Endothelial cell of umbilical vein (primary cell): ENCODE results near the gene THG1L. TPM values are rescaled to one million over a fixed set of nuclear protein-coding genes. Genes with fewer than 3 reads are reported as not detected.

ENCODE experiments used
- BruUV-seq: library from RNA; stranded (reverse); fragments of 400-500 nt; replicated peaks from 2 replicates; lab custom pipeline; 2021; lab: Mats Ljungman, UMichigan
- CTCF ChIA-PET: fragments of 300-600, 350-600 bp; sonication (Branson Sonifier 250); formaldehyde crosslinking; loops from one replicate; lab custom pipeline; 2021; ENCODE audit warnings: antibody characterized with exemption, inconsistent platforms; lab: Charles Lee
- POLR2A ChIA-PET: fragments of 300-600, 350-600 bp; sonication (Branson Sonifier 250); formaldehyde crosslinking; loops from one replicate; lab custom pipeline; 2021; ENCODE audit warnings: antibody characterized with exemption, inconsistent platforms; lab: Charles Lee
- DNase-seq: peaks from one replicate; pipeline ENCODE4 v3.0.0-alpha.2; 2011; ENCODE audit warnings: low read depth, low spot score
- FAIRE-seq: peaks from 2 replicates; lab custom pipeline; 2011; peaks lifted over from hg19 to GRCh38; lab: Jason Lieb, UNC
- H2AFZ ChIP-seq: 2 replicates; pipeline ENCODE4 v1.6.0; 2012; ENCODE audit warnings: low read depth, low read length, control low read depth, inconsistent platforms
- H3K27ac ChIP-seq: 2 replicates; pipeline ENCODE4 v1.5.1; 2011; ENCODE audit warnings: low read depth, mild to moderate bottlenecking, control low read depth, low read length, moderate library complexity; ENCODE audit not compliant: insufficient read depth
- H3K27me3 ChIP-seq, 2 experiments: 2 replicates each; pipeline versions ENCODE4 v1.6.0 to v1.6.1; 2011; ENCODE audit warnings: low read length in 2 of 2, mixed read lengths in 1 of 2; ENCODE audit not compliant: control insufficient read depth in 2 of 2, insufficient read depth in 2 of 2
- H3K36me3 ChIP-seq, 2 experiments: 2 replicates in 1 of 2; 3 replicates in 1 of 2; pipeline ENCODE4 v1.5.1; 2011; ENCODE audit warnings: low read length in 2 of 2, mild to moderate bottlenecking in 1 of 2, moderate library complexity in 1 of 2; ENCODE audit not compliant: control insufficient read depth in 2 of 2, insufficient read depth in 2 of 2; ENCODE audit errors: extremely low read depth in 1 of 2
- H3K4me1 ChIP-seq: 3 replicates; pipeline ENCODE4 v1.5.1; 2011; ENCODE audit warnings: mild to moderate bottlenecking, low read length; ENCODE audit not compliant: control insufficient read depth, insufficient read depth; ENCODE audit errors: extremely low read depth
- H3K4me2 ChIP-seq: 2 replicates; pipeline ENCODE4 v1.6.1; 2011; ENCODE audit warnings: low read length, control low read depth, mixed read lengths; ENCODE audit not compliant: insufficient read depth
- H3K4me3 ChIP-seq, 3 experiments: fragments of 200-600 bp in 1 of 3; sonication (generic), shearing (Covaris generic) in 1 of 3; replicated peaks in 1 of 3; 2 replicates each; pipeline ENCODE4 v1.5.1; 2011 to 2016; ENCODE audit warnings: control low read depth in 3 of 3, low read length in 3 of 3, mild to moderate bottlenecking in 2 of 3, inconsistent platforms in 1 of 3, low read depth in 1 of 3, moderate library complexity in 1 of 3; ENCODE audit not compliant: insufficient read depth in 1 of 3
- H3K79me2 ChIP-seq: 2 replicates; pipeline ENCODE4 v1.6.0; 2012; ENCODE audit warnings: low read length, inconsistent platforms; ENCODE audit not compliant: control insufficient read depth, insufficient read depth
- H3K9ac ChIP-seq: replicated peaks from 2 replicates; pipeline ENCODE3; 2011; ENCODE audit warnings: low read length, control low read depth; ENCODE audit not compliant: insufficient read depth; ENCODE audit errors: extremely low read depth
- H3K9me1 ChIP-seq: replicated peaks from 3 replicates; pipeline ENCODE4 v1.6.0; 2011; ENCODE audit warnings: mild to moderate bottlenecking, low read length; ENCODE audit not compliant: control insufficient read depth, insufficient read depth; ENCODE audit errors: extremely low read depth
- H3K9me3 ChIP-seq: replicated peaks from 2 replicates; pipeline ENCODE4 v1.5.1; 2012; ENCODE audit warnings: low read length, inconsistent platforms; ENCODE audit not compliant: control insufficient read depth, insufficient read depth
- H4K20me1 ChIP-seq: replicated peaks from 2 replicates; pipeline ENCODE3; 2011; ENCODE audit warnings: mild to moderate bottlenecking, low read length; ENCODE audit not compliant: control insufficient read depth, insufficient read depth; ENCODE audit errors: extremely low read depth
- CTCF ChIP-seq, 2 donors: IDR thresholded peaks; 1 replicate in 1 of 2; 2 replicates in 1 of 2; pipeline ENCODE4 v1.5.1; 2011; ENCODE audit warnings: low read length in 2 of 2, mild to moderate bottlenecking in 2 of 2, moderate library complexity in 2 of 2, control low read depth in 1 of 2, inconsistent platforms in 1 of 2, low read depth in 1 of 2; ENCODE audit not compliant: insufficient read depth in 1 of 2; ENCODE audit errors: extremely low read depth in 1 of 2
- EZH2 ChIP-seq: IDR thresholded peaks from 2 replicates; pipeline ENCODE4 v1.6.1; 2012; ENCODE audit warnings: borderline replicate concordance, low read depth, mild to moderate bottlenecking, moderate library complexity, low read length, inconsistent platforms; ENCODE audit not compliant: severe bottlenecking
- FOS ChIP-seq: IDR thresholded peaks from 2 replicates; pipeline ENCODE4 v1.6.1; 2011; ENCODE audit warnings: mild to moderate bottlenecking, low read length, moderate library complexity, borderline replicate concordance; ENCODE audit not compliant: insufficient read depth
- GATA2 ChIP-seq: IDR thresholded peaks from 2 replicates; pipeline ENCODE4 v1.7.0; 2011; ENCODE audit warnings: low read depth, mild to moderate bottlenecking, moderate library complexity, mixed read lengths, low read length; ENCODE audit not compliant: insufficient read length, insufficient read depth
- JUN ChIP-seq: IDR thresholded peaks from 2 replicates; pipeline ENCODE4 v1.6.1; 2011; ENCODE audit warnings: borderline replicate concordance, low read depth; ENCODE audit not compliant: insufficient read length, insufficient read depth
- MAX ChIP-seq: IDR thresholded peaks from 2 replicates; pipeline ENCODE4 v1.6.1; 2011; ENCODE audit not compliant: insufficient read depth, insufficient read length
- MYC ChIP-seq: IDR thresholded peaks from one replicate; pipeline ENCODE4 v1.6.1; 2011; ENCODE audit warnings: mild to moderate bottlenecking, low read depth, low read length
- POLR2A ChIP-seq: IDR thresholded peaks from 2 replicates; pipeline ENCODE4 v1.6.1; 2012; ENCODE audit warnings: low read depth, mild to moderate bottlenecking, control low read depth, low read length
- dilution Hi-C: fragments of 300-500 bp; cut with MboI; formaldehyde crosslinking; loops from one replicate; pipeline ENCODE4 v1.15.0; 2019; ENCODE audit warnings: low sequenced_read_pairs; ENCODE audit not compliant: extremely low pct_ligation_motif_present
- intact Hi-C: fragments of 100-400 bp; cut with micrococcal nuclease; formaldehyde crosslinking; loops from one replicate; pipeline ENCODE4 v1.10.0; 2022
- polyA plus RNA-seq, 4 experiments: library from polyadenylated mRNA; depleted of rRNA in 3 of 4; stranded (reverse) in 3 of 4; unstranded in 1 of 4; fragments of >200 nt; gene quantifications; 2 replicates each; pipeline versions ENCODE4 v1.2.1 to v1.2.3, GENCODE V29; 2011 to 2012; ENCODE audit warnings: missing spikeins in 1 of 4
- total RNA-seq: library from RNA; stranded (reverse); gene quantifications from 2 replicates; pipeline ENCODE4 v1.2.3, GENCODE V29; 2021

Gene THG1L
- total and polyA plus RNA-seq, 2 donors (not counting 3 experiments of a cell fraction or from before 2014, with no cell fraction given) = 4.4 to 7.6 TPM

- ChIA-PET POLR2A (no interaction called here), CTCF (no interaction called here)
- H3K4me3 ChIP-seq = no peak overlapping the region
- no peaks in the 10 kb centered on the region for H3K79me2 ChIP-seq
- no peaks in the 10 kb centered on the region for H3K36me3 ChIP-seq
- no peaks in the 10 kb centered on the region for H4K20me1 ChIP-seq
- no peaks in the 10 kb centered on the region for H3K9me1 ChIP-seq
- FAIRE-seq = peak; percentile 15
- H3K27me3 ChIP-seq = peaks cover 0 to 4% of the 10 kb centered on the region in 2 experiments
- TF ChIP-seq MYC = no peak
- TF ChIP-seq GATA2 = no peak
- TF ChIP-seq CTCF (IDR thresholded peaks at IDR 0.05; ENCODE audit: extremely low read depth in 1 of 2, insufficient read depth in 1 of 2, low read depth in 1 of 2, low read length in 2 of 2) = no peak
- no peak for TF ChIP-seq MAX
- no peak for TF ChIP-seq POLR2A
- no peak for TF ChIP-seq EZH2
- no peak for TF ChIP-seq FOS
- TF ChIP-seq JUN = no peak
- H3K4me2 ChIP-seq = no peak overlapping the region
- BruUV-seq = no TSS peak
- intact Hi-C loops (no loop called here), dilution Hi-C loops (no loop called here)
- no peak for DNase-seq
- H3K9ac ChIP-seq = no peak overlapping the region
- no peaks in the 10 kb centered on the region for H3K4me1 ChIP-seq
- no peaks in the 10 kb centered on the region for H3K9me3 ChIP-seq
- H3K27ac ChIP-seq = no peak overlapping the region
- no peak overlapping the region for H2AFZ ChIP-seq
Measured at GRCh38 chr5:157772127-157772526, 40.9 kb downstream of the THG1L start.
